ENCODE data around the gene VWC2.

Gene VWC2

DNA sequence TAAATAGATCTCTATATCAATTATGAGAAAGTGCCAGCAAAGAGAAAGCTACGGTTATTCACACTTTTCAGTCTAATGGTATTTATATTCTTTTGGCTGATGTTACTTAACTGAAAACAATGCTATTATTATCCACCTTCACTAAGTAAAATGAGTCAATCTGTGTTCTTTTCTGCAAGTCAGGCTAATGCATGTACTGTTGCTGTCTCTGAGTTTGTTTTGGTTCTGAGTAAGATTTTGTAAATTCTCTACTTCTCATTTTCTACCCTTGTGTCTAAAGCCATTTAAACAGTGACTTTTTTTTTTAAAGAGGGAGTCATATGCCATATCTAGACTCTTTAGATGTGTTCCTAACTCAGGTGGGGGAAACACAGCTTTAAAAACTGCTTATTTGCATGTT lies 7.5 kb downstream of the VWC2 start:
- no peak overlapping the region for H3K4me3 ChIP-seq (ENCODE audit: low read depth, low read length)
- TF ChIP-seq, protein P1, sequence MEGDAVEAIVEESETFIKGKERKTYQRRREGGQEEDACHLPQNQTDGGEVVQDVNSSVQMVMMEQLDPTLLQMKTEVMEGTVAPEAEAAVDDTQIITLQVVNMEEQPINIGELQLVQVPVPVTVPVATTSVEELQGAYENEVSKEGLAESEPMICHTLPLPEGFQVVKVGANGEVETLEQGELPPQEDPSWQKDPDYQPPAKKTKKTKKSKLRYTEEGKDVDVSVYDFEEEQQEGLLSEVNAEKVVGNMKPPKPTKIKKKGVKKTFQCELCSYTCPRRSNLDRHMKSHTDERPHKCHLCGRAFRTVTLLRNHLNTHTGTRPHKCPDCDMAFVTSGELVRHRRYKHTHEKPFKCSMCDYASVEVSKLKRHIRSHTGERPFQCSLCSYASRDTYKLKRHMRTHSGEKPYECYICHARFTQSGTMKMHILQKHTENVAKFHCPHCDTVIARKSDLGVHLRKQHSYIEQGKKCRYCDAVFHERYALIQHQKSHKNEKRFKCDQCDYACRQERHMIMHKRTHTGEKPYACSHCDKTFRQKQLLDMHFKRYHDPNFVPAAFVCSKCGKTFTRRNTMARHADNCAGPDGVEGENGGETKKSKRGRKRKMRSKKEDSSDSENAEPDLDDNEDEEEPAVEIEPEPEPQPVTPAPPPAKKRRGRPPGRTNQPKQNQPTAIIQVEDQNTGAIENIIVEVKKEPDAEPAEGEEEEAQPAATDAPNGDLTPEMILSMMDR (IDR thresholded peaks at IDR 0.05; ENCODE audit: insufficient read depth, low read depth, low read length, missing control alignments), result no peak
- DNase-seq (ENCODE audit: low read depth), result no peak

DNA sequence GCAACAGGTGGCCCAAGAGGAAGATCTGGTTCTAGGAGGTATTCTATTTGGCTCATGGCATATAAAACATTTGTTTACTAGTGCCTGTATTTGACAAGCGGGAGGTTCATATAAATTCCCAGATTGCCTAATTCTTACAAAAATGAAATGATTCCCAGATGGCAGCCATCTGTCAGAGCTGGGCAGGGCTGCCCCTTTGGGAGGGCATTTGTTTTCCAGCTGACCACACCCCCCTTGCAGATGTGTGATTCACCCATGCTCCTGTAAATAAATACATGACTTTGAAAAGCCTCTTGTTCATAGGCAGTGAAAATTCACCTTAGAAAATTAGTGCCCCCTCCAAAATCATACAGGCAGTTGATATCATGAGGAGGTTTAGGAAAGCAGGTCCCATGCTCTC lies 8.6 kb downstream of the VWC2 start:
- no peak for DNase-seq (ENCODE audit: low read depth)
- no peak overlapping the region for H3K4me3 ChIP-seq (ENCODE audit: low read depth, low read length)
- TF ChIP-seq, protein P1 (IDR thresholded peaks at IDR 0.05; ENCODE audit: insufficient read depth, low read depth, low read length, missing control alignments), result no peak

DNA sequence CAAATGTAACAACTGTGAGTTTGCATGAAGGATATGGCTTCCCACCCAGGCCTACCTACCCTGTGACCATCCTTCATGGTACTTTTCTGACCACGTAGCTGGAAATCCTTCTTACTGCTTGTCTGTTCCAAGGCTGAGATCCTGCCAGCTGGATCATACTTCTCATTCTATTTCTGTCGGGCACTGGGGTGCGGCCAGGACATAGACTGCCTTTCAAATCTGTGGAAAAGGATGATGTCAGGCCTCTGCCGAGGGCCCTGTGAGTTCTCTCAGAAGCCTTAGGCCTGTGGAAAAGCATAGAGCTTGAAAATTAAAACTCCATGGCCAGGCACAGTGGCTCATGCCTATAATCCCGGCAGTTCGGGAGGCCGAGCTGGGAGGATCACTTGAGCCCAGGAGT lies 10.0 kb downstream of the VWC2 start:
- TF ChIP-seq, protein P1 (IDR thresholded peaks at IDR 0.05; ENCODE audit: insufficient read depth, low read depth, low read length, missing control alignments), result no peak
- DNase-seq (ENCODE audit: low read depth), result no peak
- no peak overlapping the region for H3K4me3 ChIP-seq (ENCODE audit: low read depth, low read length)

DNA sequence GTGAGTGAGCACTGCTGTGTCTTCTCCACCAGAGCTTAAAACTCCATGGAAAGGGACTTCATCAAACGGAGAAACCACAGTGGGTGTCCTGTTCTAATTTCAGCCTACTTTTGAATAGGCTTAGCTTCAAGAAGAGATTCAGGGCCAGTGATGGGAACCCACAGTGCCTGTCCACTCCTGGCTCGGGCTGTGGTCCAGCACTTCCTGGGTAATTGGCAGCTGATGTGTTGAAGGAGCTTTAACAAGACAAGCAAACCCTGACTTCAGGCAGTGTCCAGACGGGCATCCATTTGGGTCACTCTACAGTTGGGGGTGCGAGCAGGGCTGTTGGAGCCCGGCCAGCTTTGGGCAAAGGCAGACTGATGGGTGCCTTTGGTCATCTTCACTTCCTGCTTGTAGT lies 14.5 kb downstream of the VWC2 start:
- DNase-seq (ENCODE audit: low read depth), result no peak
- TF ChIP-seq, protein P1 (IDR thresholded peaks at IDR 0.05; ENCODE audit: insufficient read depth, low read depth, low read length, missing control alignments), result no peak
- no peak overlapping the region for H3K4me3 ChIP-seq (ENCODE audit: low read depth, low read length)

DNA sequence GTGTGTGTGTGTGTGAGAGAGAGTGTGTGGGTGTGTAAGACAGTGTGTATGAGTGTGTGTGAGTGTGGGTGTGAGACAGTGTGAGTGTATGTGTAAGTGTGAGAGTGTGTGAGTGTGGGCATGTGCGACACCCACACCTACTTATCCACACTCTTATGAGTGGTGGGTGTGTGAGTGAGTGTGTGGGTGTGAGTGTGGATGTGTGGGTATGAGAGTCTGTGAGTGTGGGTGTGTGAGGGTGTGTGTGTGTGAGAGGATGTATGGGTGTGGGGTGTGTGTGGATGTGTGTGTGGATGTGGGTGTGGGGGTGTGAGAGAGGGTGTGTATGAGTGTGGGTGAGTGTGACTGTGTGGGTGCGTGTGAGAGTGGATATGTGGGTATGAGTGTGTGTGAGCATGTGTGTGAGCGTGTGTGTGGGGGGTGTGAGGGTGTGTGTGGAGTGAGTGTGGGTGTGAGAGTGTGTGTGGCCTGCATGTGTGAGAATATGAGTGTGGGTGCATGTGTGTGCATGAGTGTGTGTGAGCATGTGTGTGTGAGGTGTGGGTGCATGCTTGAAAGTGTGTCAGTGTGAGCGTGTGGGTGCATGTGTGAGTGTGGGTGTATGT lies 15.1 kb downstream of the VWC2 start:
- DNase-seq (ENCODE audit: low read depth), result no peak
- TF ChIP-seq, protein P1 (IDR thresholded peaks at IDR 0.05; ENCODE audit: insufficient read depth, low read depth, low read length, missing control alignments), result no peak
- no peak overlapping the region for H3K4me3 ChIP-seq (ENCODE audit: low read depth, low read length)

DNA sequence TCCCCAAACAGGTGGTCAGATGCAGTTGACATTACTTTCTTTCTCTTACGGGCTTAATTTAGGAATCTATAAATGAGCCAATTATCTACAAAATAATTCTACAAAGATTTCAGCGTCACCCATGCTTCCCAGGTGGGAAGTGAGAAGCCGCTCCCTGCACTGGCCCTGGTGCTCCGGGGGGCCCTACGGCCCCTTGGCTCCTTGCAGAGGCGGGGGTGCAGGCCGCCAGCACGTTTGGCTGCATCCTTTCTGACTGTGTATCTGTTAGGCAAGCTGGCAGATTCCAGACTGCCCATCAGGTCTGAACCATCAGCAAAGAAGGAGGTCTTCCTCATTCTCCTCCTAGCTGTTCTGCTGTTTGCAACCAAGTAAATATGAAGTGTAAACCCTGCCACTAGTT lies 16.3 kb downstream of the VWC2 start:
- no peak for DNase-seq (ENCODE audit: low read depth)
- TF ChIP-seq, protein P1 (IDR thresholded peaks at IDR 0.05; ENCODE audit: insufficient read depth, low read depth, low read length, missing control alignments), result no peak

DNA sequence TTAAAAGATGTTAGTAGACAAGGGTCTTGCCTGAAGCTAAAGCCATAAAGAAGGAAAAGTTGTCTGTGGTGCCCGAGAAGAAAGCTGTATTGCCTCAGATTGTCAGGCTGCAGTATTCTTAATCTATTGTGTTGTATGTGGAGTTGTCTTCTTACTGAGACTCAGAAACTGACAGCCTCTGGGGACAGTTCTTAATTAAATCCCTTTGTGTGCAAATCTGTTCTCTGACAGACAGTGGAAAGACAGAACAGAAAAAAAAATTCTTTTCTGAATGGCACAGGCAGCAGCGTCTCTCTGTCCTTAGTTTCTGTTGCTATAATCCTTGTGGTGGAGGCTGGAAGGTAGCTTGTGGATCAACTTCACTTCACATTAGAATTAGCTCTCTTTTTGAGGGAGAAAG lies 16.8 kb downstream of the VWC2 start:
- TF ChIP-seq, protein P1 (IDR thresholded peaks at IDR 0.05; ENCODE audit: insufficient read depth, low read depth, low read length, missing control alignments), result no peak
- no peak overlapping the region for H3K4me3 ChIP-seq (ENCODE audit: low read depth, low read length)
- DNase-seq (ENCODE audit: low read depth), result no peak

More for the DNA sequence above, 16.3 kb downstream of the VWC2 start:
- no peak overlapping the region for H3K4me3 ChIP-seq (ENCODE audit: low read depth, low read length)

All from GM12865 (cell line).